K562 (cell line): ENCODE data around the gene CH25H. TPM values are rescaled to one million over a fixed set of nuclear protein-coding genes. Genes with fewer than 3 reads are reported as not detected.

ENCODE experiments used
- ATAC-seq: fragments of 200-7000 bp; cut with Tn5 transposase; 3 replicates; pipeline ENCODE4 v1.9.1; 2020; ENCODE audit warnings: moderate library complexity
- BruUV-seq: library from RNA; stranded (reverse); fragments of 400-500 nt; replicated peaks from 2 replicates; lab custom pipeline; 2021; lab: Mats Ljungman, UMichigan
- CTCF ChIA-PET: fragments of 300-600 bp; formaldehyde crosslinking; extraction: SDS; loops from one replicate; lab custom pipeline; 2021; ENCODE audit warnings: low intra/inter-chr PET ratio; lab: Yijun Ruan, JAX
- POLR2A ChIA-PET: fragments of 300-600, 350-650 bp; sonication (Branson Sonifier 250); formaldehyde crosslinking; extraction: SDS; loops from one replicate; lab custom pipeline; 2021; ENCODE audit warnings: antibody characterized with exemption, inconsistent platforms; lab: Yijun Ruan, JAX
- DNase-seq, 4 experiments: peaks; one replicate each; pipeline versions ENCODE4 v3.0.0 to v3.0.0-alpha.2; 2011 to 2018; ENCODE audit warnings: low spot score in 3 of 4, mixed read lengths in 3 of 4; ENCODE audit errors: extremely low read depth in 1 of 4
- FAIRE-seq: peaks from 2 replicates; lab custom pipeline; 2011; peaks lifted over from hg19 to GRCh38; lab: Jason Lieb, UNC
- H2AFZ ChIP-seq: 2 replicates; pipeline ENCODE4 v1.6.0; 2011; ENCODE audit warnings: low read depth, low read length, control low read depth, inconsistent platforms
- H3K27ac ChIP-seq: fragments of 200-600 bp; 3 replicates; pipeline ENCODE4 v1.8.0; 2011; ENCODE audit warnings: low read depth, mild to moderate bottlenecking, control low read depth, inconsistent platforms, low read length, moderate library complexity, mixed read lengths; ENCODE audit errors: extremely low read depth
- H3K27me3 ChIP-seq, 2 experiments: fragments of 300-600 bp in 1 of 2; 2 replicates in 1 of 2; 3 replicates in 1 of 2; pipeline versions ENCODE4 v1.6.0 to v1.8.0; 2011; ENCODE audit warnings: inconsistent platforms in 2 of 2, low read length in 2 of 2, mild to moderate bottlenecking in 1 of 2, mixed read lengths in 1 of 2, moderate library complexity in 1 of 2; ENCODE audit not compliant: control insufficient read depth in 2 of 2, insufficient read depth in 2 of 2
- H3K36me3 ChIP-seq: fragments of 300-600 bp; 3 replicates; pipeline ENCODE4 v1.8.0; 2011; ENCODE audit warnings: mild to moderate bottlenecking, low read length, inconsistent platforms; ENCODE audit not compliant: control insufficient read depth, insufficient read depth
- H3K4me1 ChIP-seq, 2 experiments: fragments of 200-600 bp in 1 of 2; replicated peaks in 1 of 2; 2 replicates in 1 of 2; 3 replicates in 1 of 2; pipeline versions ENCODE4 v1.5.1 to v1.8.0; 2011; ENCODE audit warnings: inconsistent platforms in 2 of 2, low read length in 2 of 2, mild to moderate bottlenecking in 1 of 2, mixed read lengths in 1 of 2, moderate library complexity in 1 of 2; ENCODE audit not compliant: control insufficient read depth in 2 of 2, insufficient read depth in 2 of 2
- H3K4me2 ChIP-seq: 2 replicates; pipeline ENCODE4 v1.6.1; 2011; ENCODE audit warnings: low read length, control low read depth, inconsistent platforms, mixed read lengths; ENCODE audit not compliant: insufficient read depth
- H3K4me3 ChIP-seq: fragments of 200-600 bp; sonication (generic), shearing (Covaris generic); 2 replicates; pipeline ENCODE4 v1.5.1; 2016; ENCODE audit warnings: control low read depth, inconsistent platforms
- H3K79me2 ChIP-seq: fragments of 200-600 bp; 3 replicates; pipeline ENCODE4 v1.8.0; 2011; ENCODE audit warnings: low read length, inconsistent platforms; ENCODE audit not compliant: control insufficient read depth, insufficient read depth
- H3K9ac ChIP-seq, 2 experiments: 2 replicates each; pipeline versions ENCODE4 v1.6.0 to v1.6.1; 2011; ENCODE audit warnings: low read depth in 2 of 2, low read length in 2 of 2, control low read depth in 1 of 2, inconsistent platforms in 1 of 2, mild to moderate bottlenecking in 1 of 2, mixed read lengths in 1 of 2; ENCODE audit not compliant: insufficient read depth in 1 of 2
- H3K9me1 ChIP-seq: one replicate; pipeline ENCODE4 v1.6.0; 2011; ENCODE audit warnings: inconsistent platforms, mild to moderate bottlenecking, low read length, moderate library complexity; ENCODE audit not compliant: control insufficient read depth, insufficient read depth
- H3K9me3 ChIP-seq: replicated peaks from 2 replicates; pipeline ENCODE4 v1.5.1; 2011; ENCODE audit warnings: low read depth, low read length, inconsistent platforms; ENCODE audit not compliant: control insufficient read depth, insufficient read depth
- H4K20me1 ChIP-seq: replicated peaks from 2 replicates; pipeline ENCODE4 v1.6.1; 2011; ENCODE audit warnings: low read length, inconsistent platforms, mixed read lengths; ENCODE audit not compliant: control insufficient read depth, insufficient read depth
- BCL6 ChIP-seq: fragments of 250-450 bp; sonication (Bioruptor Pico); IDR thresholded peaks from 2 replicates; pipeline ENCODE4 v1.4.0; 2020
- C11orf30 ChIP-seq: fragments of 450-650 bp; IDR thresholded peaks from 2 replicates; pipeline ENCODE4 v1.6.1; 2016; ENCODE audit warnings: low read depth, mild to moderate bottlenecking
- CBX2 ChIP-seq: fragments of 200-600 bp; sonication (generic); IDR thresholded peaks from one replicate; pipeline ENCODE4 v1.6.1; 2012; ENCODE audit warnings: mild to moderate bottlenecking, low read length, inconsistent platforms; ENCODE audit not compliant: insufficient read depth, poor library complexity, severe bottlenecking
- EGR1 ChIP-seq: fragments of 450-650 bp; conservative IDR thresholded peaks from 2 replicates; pipeline ENCODE4 v1.6.1; 2017; ENCODE audit warnings: mild to moderate bottlenecking
- NFATC3 ChIP-seq: fragments of 450-650 bp; IDR thresholded peaks from 2 replicates; pipeline ENCODE4 v1.6.1; 2017; ENCODE audit warnings: mild to moderate bottlenecking
- RBM22 ChIP-seq: fragments of 200-400 bp; formaldehyde crosslinking; IDR thresholded peaks from 2 replicates; pipeline ENCODE4 v1.6.1; 2018; ENCODE audit warnings: low read length, low read depth; ENCODE audit not compliant: poor library complexity, severe bottlenecking
- SIN3A ChIP-seq, 2 experiments: fragments of 150-350 bp in 1 of 2; IDR thresholded peaks; 2 replicates each; pipeline ENCODE4 v1.6.1; 2011 to 2016; ENCODE audit warnings: borderline replicate concordance in 2 of 2, low read depth in 2 of 2, low read length in 2 of 2, mild to moderate bottlenecking in 2 of 2, moderate library complexity in 2 of 2; ENCODE audit not compliant: control insufficient read depth in 1 of 2
- SMARCB1 ChIP-seq: IDR thresholded peaks from 2 replicates; pipeline ENCODE4 v1.6.1; 2011; ENCODE audit warnings: improper control_type of control experiment, low read depth; ENCODE audit not compliant: insufficient read length
- TAF9B ChIP-seq: fragments of 450-650 bp; IDR thresholded peaks from 2 replicates; pipeline ENCODE4 v1.6.1; 2018; ENCODE audit warnings: mild to moderate bottlenecking; ENCODE audit not compliant: partially characterized antibody
- TFAM ChIP-seq: fragments of 250-450 bp; sonication (Bioruptor Pico); conservative IDR thresholded peaks from 2 replicates; pipeline ENCODE4 v1.5.0; 2021; ENCODE audit warnings: mild to moderate bottlenecking, moderate library complexity
- YY1 ChIP-seq, 3 experiments: IDR thresholded peaks; 2 replicates each; pipeline ENCODE4 v1.6.1; 2011; ENCODE audit warnings: low read length in 2 of 3, mild to moderate bottlenecking in 2 of 3, moderate library complexity in 2 of 3, borderline replicate concordance in 1 of 3, control low read depth in 1 of 3, low read depth in 1 of 3; ENCODE audit not compliant: insufficient read depth in 3 of 3, insufficient replicate concordance in 2 of 3, control insufficient read depth in 1 of 3, insufficient read length in 1 of 3; ENCODE audit errors: extremely low read depth in 1 of 3
- ZNF253 ChIP-seq: fragments of 250-450 bp; sonication (Bioruptor Pico); conservative IDR thresholded peaks from 2 replicates; pipeline ENCODE4 v1.6.1; 2021; ENCODE audit warnings: mild to moderate bottlenecking
- ZNF280B ChIP-seq: fragments of 250-450 bp; sonication (Bioruptor Pico); IDR thresholded peaks from 2 replicates; pipeline ENCODE4 v1.5.1; 2021; ENCODE audit warnings: mild to moderate bottlenecking
- ZNF76 ChIP-seq: fragments of 250-450 bp; sonication (Bioruptor Pico); IDR thresholded peaks from 2 replicates; pipeline ENCODE4 v1.4.0; 2020; ENCODE audit warnings: mild to moderate bottlenecking, moderate library complexity, borderline replicate concordance
- ZNF830 ChIP-seq: fragments of 250-450 bp; sonication (Bioruptor Pico); IDR thresholded peaks from 2 replicates; pipeline ENCODE4 v1.5.0; 2021; ENCODE audit warnings: mild to moderate bottlenecking
- WGBS: fragments of 100-300 bp; shearing (Covaris generic); methylation state at CpG from one replicate; pipeline ENCODE4 v1.1.6; 2016; ENCODE audit warnings: low coverage, mixed read lengths; ENCODE audit not compliant: insufficient coverage; ENCODE audit errors: missing lambda C conversion rate; 5-methylcytosine and 5-hydroxymethylcytosine counted together
- in situ Hi-C: fragments of 300-500 bp; cut with MboI; formaldehyde crosslinking; loops from 4 replicates; pipeline ENCODE4 v1.15.0; 2018; ENCODE audit warnings: inconsistent platforms, mixed read lengths
- intact Hi-C: fragments of 100-400 bp; cut with micrococcal nuclease; formaldehyde crosslinking; loops from 2 replicates; pipeline ENCODE4 v1.14.2; 2022
- polyA plus RNA-seq, 8 experiments: library from polyadenylated mRNA; depleted of rRNA in 4 of 8; stranded (reverse) in 5 of 8; unstranded in 3 of 8; fragments of >200 nt; fragmentation: Nextera tagmentation in 2 of 8; fragmentation: Illumina TruSeq in 1 of 8; extraction: Ambion mirVana in 2 of 8; extraction: Trizol in 1 of 8; gene quantifications; 2 replicates each; pipeline versions ENCODE4 v1.2.1 to v1.2.3, GENCODE V29; 2011 to 2014; ENCODE audit warnings: inconsistent platforms in 1 of 8, missing spikeins in 1 of 8
- total RNA-seq, 7 experiments: library from RNA; depleted of rRNA in 6 of 7; stranded (reverse); fragments of >200 nt in 6 of 7; fragmentation: Illumina TruSeq in 2 of 7; extraction: Trizol in 2 of 7; gene quantifications; 2 replicates each; pipeline versions ENCODE4 v1.2.1 to v1.2.3, GENCODE V29; 2011 to 2021; ENCODE audit warnings: low replicate concordance in 1 of 7
- TF ChIP-seq, protein P1 (sequence below): sonication (generic); formaldehyde crosslinking; IDR thresholded peaks from 2 replicates; pipeline ENCODE4 v1.8.1; 2023; ENCODE audit warnings: mild to moderate bottlenecking, missing genetic modification reagents, moderate library complexity

The CH25H gene
- total and polyA plus RNA-seq, 9 of the 15 experiments (the other 6 are each of a cell fraction or from before 2014, with no cell fraction given), result not detected

DNA sequence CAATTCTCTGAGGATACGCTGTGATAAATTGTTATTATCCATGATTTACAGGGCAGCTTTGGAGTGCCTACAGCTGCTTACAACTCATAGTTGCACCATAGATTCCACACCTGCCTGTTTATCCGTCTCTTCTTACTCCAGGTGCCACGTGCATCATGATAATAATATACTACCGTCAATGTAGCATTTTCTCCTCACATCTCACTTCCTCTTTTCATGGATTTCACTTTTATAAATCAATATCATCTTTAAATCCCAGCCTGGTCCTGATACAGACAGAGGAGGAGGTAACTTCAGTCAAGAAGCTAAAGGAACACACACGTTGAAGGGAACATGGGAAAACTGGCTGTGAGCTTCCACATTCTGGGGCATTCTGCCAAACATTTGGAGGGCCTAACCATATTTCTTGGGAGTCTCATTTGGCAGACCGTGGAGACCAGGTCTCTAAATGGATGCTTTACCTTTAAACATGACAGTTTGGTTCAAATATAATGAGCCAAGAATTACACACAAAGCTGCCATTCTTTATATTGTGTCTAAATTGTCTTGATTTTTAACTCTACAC, 2.4 kb downstream of the CH25H start:
- Histone ChIP-seq H3K9ac (no peak overlapping the region), H3K4me1 (peaks cover 0 to 8% of the 10 kb centered on the region in 2 experiments; a peak in 2 of 5 replicates), H4K20me1 (no peaks in the 10 kb centered on the region), H3K36me3 (no peaks in the 10 kb centered on the region), H3K27ac (no peak overlapping the region), H3K9me1 (no peaks in the 10 kb centered on the region), H3K4me3 (no peak overlapping the region), H3K79me2 (no peaks in the 10 kb centered on the region), H3K4me2 (no peak overlapping the region), H3K9me3 (no peaks in the 10 kb centered on the region), H2AFZ (no peak overlapping the region), H3K27me3 (peaks cover 6 to 24% of the 10 kb centered on the region in 2 experiments; a peak in 3 of 5 replicates)
- in situ Hi-C loops, result no loop called here
- TF ChIP-seq TFAM (CRISPR knock-in tag) (no peak), CBX2 (no peak), RBM22 (no peak), ZNF253 (CRISPR knock-in tag) (no peak), C11orf30 (no peak), ZNF830 (CRISPR knock-in tag) (no peak), EGR1 (no peak), SIN3A (IDR thresholded peaks at IDR 0.05; ENCODE audit: borderline replicate concordance in 2 of 2, control insufficient read depth in 1 of 2, low read depth in 2 of 2, low read length in 2 of 2) (no peak), TAF9B (no peak), SMARCB1 (no peak), BCL6 (CRISPR knock-in tag) (no peak), ZNF76 (CRISPR knock-in tag) (no peak), NFATC3 (no peak), ZNF280B (CRISPR knock-in tag) (no peak), YY1 (IDR thresholded peaks at IDR 0.05; ENCODE audit: borderline replicate concordance in 1 of 3, control insufficient read depth in 1 of 3, extremely low read depth in 1 of 3, insufficient read depth in 3 of 3, insufficient read length in 1 of 3, insufficient replicate concordance in 2 of 3, low read depth in 1 of 3, low read length in 2 of 3) (no peak)
- TF ChIP-seq, protein P1, sequence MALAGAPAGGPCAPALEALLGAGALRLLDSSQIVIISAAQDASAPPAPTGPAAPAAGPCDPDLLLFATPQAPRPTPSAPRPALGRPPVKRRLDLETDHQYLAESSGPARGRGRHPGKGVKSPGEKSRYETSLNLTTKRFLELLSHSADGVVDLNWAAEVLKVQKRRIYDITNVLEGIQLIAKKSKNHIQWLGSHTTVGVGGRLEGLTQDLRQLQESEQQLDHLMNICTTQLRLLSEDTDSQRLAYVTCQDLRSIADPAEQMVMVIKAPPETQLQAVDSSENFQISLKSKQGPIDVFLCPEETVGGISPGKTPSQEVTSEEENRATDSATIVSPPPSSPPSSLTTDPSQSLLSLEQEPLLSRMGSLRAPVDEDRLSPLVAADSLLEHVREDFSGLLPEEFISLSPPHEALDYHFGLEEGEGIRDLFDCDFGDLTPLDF (CRISPR knock-in tag), result no peak
- ChIA-PET CTCF (no interaction called here), POLR2A (no interaction called here)
- WGBS, result 0% methylated on average over 6 of the region's 6 CpGs
- no TSS peak for BruUV-seq
- no peak for FAIRE-seq
- intact Hi-C loops, result no loop called here
- no peak for ATAC-seq
- no peak for DNase-seq
